HTR-8/SVneo (cell line): ENCODE data around the gene MEX3C.

Source experiments
- DNase-seq: peaks from one replicate; pipeline ENCODE4 v3.0.0; 2011; ENCODE audit warnings: low spot score, mixed read lengths; ENCODE audit not compliant: insufficient read length
- FAIRE-seq: peaks from 2 replicates; lab custom pipeline; 2011; peaks lifted over from hg19 to GRCh38; lab: Jason Lieb, UNC

MEX3C gene

GRCh38 chr18:51197661-51198424, at the start of gene MEX3C:
Gene MEX3C (minus strand): TSS chr18:51197681. CDS start chr18:51197320, 361 bp downstream.
- DNase-seq (peak; percentile 80), FAIRE-seq (no peak)

- DNase-seq (no peak), FAIRE-seq (no peak)
These were observed 43.7 kb upstream of the MEX3C start for GRCh38 chr18:51241226-51241625.

- DNase-seq (peak; percentile 32), FAIRE-seq (no peak)
These were observed 38.7 kb upstream of the MEX3C start for GRCh38 chr18:51236225-51236624.

- DNase-seq: no peak
- no peak for FAIRE-seq
These were observed 37.7 kb upstream of the MEX3C start for GRCh38 chr18:51235009-51235789.

- FAIRE-seq: no peak
- DNase-seq: no peak
These were observed 36.9 kb upstream of the MEX3C start for GRCh38 chr18:51234117-51235008.

- DNase-seq (no peak), FAIRE-seq (no peak)
These were observed 31.8 kb upstream of the MEX3C start for GRCh38 chr18:51229328-51229727.

- FAIRE-seq (no peak), DNase-seq (no peak)
These were observed 30.2 kb upstream of the MEX3C start for GRCh38 chr18:51227660-51228059.

GRCh38 chr18:51226587-51227350, 29.3 kb upstream of the MEX3C start:
- no peak for FAIRE-seq
- no peak for DNase-seq

- DNase-seq (no peak), FAIRE-seq (no peak)
These were observed 28.6 kb upstream of the MEX3C start for GRCh38 chr18:51226068-51226467.

- DNase-seq (no peak), FAIRE-seq (no peak)
These were observed 15.1 kb upstream of the MEX3C start for GRCh38 chr18:51212606-51213005.

GRCh38 chr18:51211552-51211951, 14.1 kb upstream of the MEX3C start:
- DNase-seq (no peak), FAIRE-seq (no peak)

- FAIRE-seq (no peak), DNase-seq (no peak)
These were observed 445 bp downstream of the MEX3C start for GRCh38 chr18:51196811-51197660.

GRCh38 chr18:51196118-51196810, 1.2 kb downstream of the MEX3C start:
- DNase-seq (no peak), FAIRE-seq (no peak)

GRCh38 chr18:51195451-51196117, 1.9 kb downstream of the MEX3C start:
- FAIRE-seq: no peak
- peak; percentile 25 for DNase-seq

- no peak for DNase-seq
- FAIRE-seq: no peak
These were observed 2.4 kb downstream of the MEX3C start for GRCh38 chr18:51195086-51195450.

GRCh38 chr18:51194604-51195003, 2.9 kb downstream of the MEX3C start:
- FAIRE-seq (no peak), DNase-seq (no peak)

GRCh38 chr18:51193621-51194287, 3.7 kb downstream of the MEX3C start:
- DNase-seq (no peak), FAIRE-seq (no peak)
